ENCODE measurements around the gene TMEM178A.

TMEM178A gene

GRCh38 chr2:39673018-39673417 lies 7.3 kb downstream of the TMEM178A start:
- DNase-seq (ENCODE audit: low read depth in 1 of 2, low spot score in 1 of 2) = no peak

GRCh38 chr2:39676342-39676741 lies 10.6 kb downstream of the TMEM178A start:
- no peak for DNase-seq (ENCODE audit: low read depth in 1 of 2, low spot score in 1 of 2)

- no peak for DNase-seq (ENCODE audit: low read depth in 1 of 2, low spot score in 1 of 2)
These were observed 12.5 kb downstream of the TMEM178A start for GRCh38 chr2:39678170-39678569.

- no peak for DNase-seq (ENCODE audit: low read depth in 1 of 2, low spot score in 1 of 2)
These were observed 14.1 kb downstream of the TMEM178A start for GRCh38 chr2:39679805-39680204.

GRCh38 chr2:39682066-39682692 lies 16.5 kb downstream of the TMEM178A start:
- DNase-seq (ENCODE audit: low read depth in 1 of 2, low spot score in 1 of 2) = no peak

GRCh38 chr2:39683022-39683699 lies 17.4 kb downstream of the TMEM178A start:
- no peak for DNase-seq (ENCODE audit: low read depth in 1 of 2, low spot score in 1 of 2)

- no peak for DNase-seq (ENCODE audit: low read depth in 1 of 2, low spot score in 1 of 2)
These were observed 18.7 kb downstream of the TMEM178A start for GRCh38 chr2:39684464-39684863.

GRCh38 chr2:39685126-39685525 lies 19.4 kb downstream of the TMEM178A start:
- DNase-seq (ENCODE audit: low read depth in 1 of 2, low spot score in 1 of 2) = no peak

GRCh38 chr2:39686456-39686855 lies 20.7 kb downstream of the TMEM178A start:
- no peak for DNase-seq (ENCODE audit: low read depth in 1 of 2, low spot score in 1 of 2)

- DNase-seq (ENCODE audit: low read depth in 1 of 2, low spot score in 1 of 2) = no peak
These were observed 22.5 kb downstream of the TMEM178A start for GRCh38 chr2:39688181-39688580.

- DNase-seq (ENCODE audit: low read depth in 1 of 2, low spot score in 1 of 2) = no peak
These were observed 23.6 kb downstream of the TMEM178A start for GRCh38 chr2:39689272-39689841.

GRCh38 chr2:39689876-39690275 lies 24.2 kb downstream of the TMEM178A start:
- DNase-seq (ENCODE audit: low read depth in 1 of 2, low spot score in 1 of 2) = no peak

- DNase-seq (ENCODE audit: low read depth in 1 of 2, low spot score in 1 of 2) = no peak
These were observed 27.5 kb downstream of the TMEM178A start for GRCh38 chr2:39693245-39693644.

GRCh38 chr2:39696101-39696553 lies 30.4 kb downstream of the TMEM178A start:
- no peak for DNase-seq (ENCODE audit: low read depth in 1 of 2, low spot score in 1 of 2)

GRCh38 chr2:39696838-39697237 lies 31.1 kb downstream of the TMEM178A start:
- no peak for DNase-seq (ENCODE audit: low read depth in 1 of 2, low spot score in 1 of 2)

- no peak for DNase-seq (ENCODE audit: low read depth in 1 of 2, low spot score in 1 of 2)
These were observed 31.7 kb downstream of the TMEM178A start for GRCh38 chr2:39697454-39697853.

GRCh38 chr2:39701137-39701536 lies 35.4 kb downstream of the TMEM178A start:
- DNase-seq (ENCODE audit: low read depth in 1 of 2, low spot score in 1 of 2) = no peak

GRCh38 chr2:39703181-39703872 lies 37.6 kb downstream of the TMEM178A start:
- DNase-seq (ENCODE audit: low read depth in 1 of 2, low spot score in 1 of 2) = no peak

- no peak for DNase-seq (ENCODE audit: low read depth in 1 of 2, low spot score in 1 of 2)
These were observed 38.8 kb downstream of the TMEM178A start for GRCh38 chr2:39704540-39704939.

- DNase-seq (ENCODE audit: low read depth in 1 of 2, low spot score in 1 of 2) = no peak
These were observed 39.9 kb downstream of the TMEM178A start for GRCh38 chr2:39705638-39706037.

GRCh38 chr2:39706312-39706711 lies 40.6 kb downstream of the TMEM178A start:
- no peak for DNase-seq (ENCODE audit: low read depth in 1 of 2, low spot score in 1 of 2)

GRCh38 chr2:39706945-39707344 lies 41.2 kb downstream of the TMEM178A start:
- no peak for DNase-seq (ENCODE audit: low read depth in 1 of 2, low spot score in 1 of 2)

Data from activated CD4-positive, alpha-beta T cell treated with anti-CD3 and anti-CD28 coated beads, Interleukin-2, amount 50 U/mL, for 24 hours (primary cell).